HepG2 (cell line): ENCODE results near the gene FGGY. TPM values are rescaled to one million over a fixed set of nuclear protein-coding genes. Genes with fewer than 3 reads are reported as not detected.
"Not testable (repeated sequence)": the region's sequence is repeated elsewhere in the genome, so short reads cannot be mapped to it uniquely, and the experiment has no call there.

Experiments used
- ATAC-seq: fragments of 200-7000 bp; cut with Tn5 transposase; 3 replicates; pipeline ENCODE4 v1.9.1; 2020; ENCODE audit warnings: mild to moderate bottlenecking, moderate library complexity
- BruUV-seq: library from RNA; stranded (reverse); fragments of 400-500 nt; replicated peaks from 2 replicates; lab custom pipeline; 2021; lab: Mats Ljungman, UMichigan
- CTCF ChIA-PET: fragments of 300-600 bp; formaldehyde crosslinking; extraction: SDS; loops from one replicate; lab custom pipeline; 2021; ENCODE audit warnings: low total read pairs, inconsistent platforms, low intra/inter-chr PET ratio; lab: Yijun Ruan, JAX
- POLR2A ChIA-PET: fragments of 350-600 bp; sonication (Branson Sonifier 250); formaldehyde crosslinking; loops from one replicate; lab custom pipeline; 2020; ENCODE audit warnings: antibody characterized with exemption, inconsistent platforms; lab: Yijun Ruan, JAX
- DNase-seq: peaks from one replicate; pipeline ENCODE4 v3.0.0-alpha.2; 2015; ENCODE audit warnings: low spot score
- FAIRE-seq: peaks from 3 replicates; lab custom pipeline; 2011; peaks lifted over from hg19 to GRCh38; lab: Jason Lieb, UNC
- H2AFZ ChIP-seq: one replicate; pipeline ENCODE4 v1.6.1; 2011; ENCODE audit warnings: low read length, inconsistent platforms
- H3K27ac ChIP-seq: fragments of 300-600 bp; 3 replicates; pipeline ENCODE4 v1.8.0; 2011; ENCODE audit warnings: mixed run types, mild to moderate bottlenecking, mixed read lengths, low read length, inconsistent platforms; ENCODE audit not compliant: insufficient read depth; ENCODE audit errors: extremely low read length
- H3K27me3 ChIP-seq, 2 experiments: fragments of 200-600 bp in 1 of 2; 2 replicates in 1 of 2; 3 replicates in 1 of 2; pipeline versions ENCODE4 v1.6.0 to v1.8.0; 2011; ENCODE audit warnings: low read length in 2 of 2, mild to moderate bottlenecking in 2 of 2, moderate library complexity in 2 of 2, inconsistent platforms in 1 of 2; ENCODE audit not compliant: insufficient read depth in 2 of 2, control insufficient read depth in 1 of 2
- H3K36me3 ChIP-seq, 2 experiments: fragments of 200-600 bp in 1 of 2; replicated peaks in 1 of 2; 2 replicates in 1 of 2; 3 replicates in 1 of 2; pipeline versions ENCODE4 v1.5.1 to v1.8.0; 2011; ENCODE audit warnings: low read length in 2 of 2, inconsistent platforms in 1 of 2; ENCODE audit not compliant: insufficient read depth in 2 of 2, control insufficient read depth in 1 of 2
- H3K4me1 ChIP-seq: 2 replicates; pipeline ENCODE4 v1.5.1; 2012; ENCODE audit warnings: low read length, inconsistent platforms; ENCODE audit not compliant: insufficient read depth
- H3K4me2 ChIP-seq: 2 replicates; pipeline ENCODE4 v1.6.0; 2011; ENCODE audit warnings: low read depth, low read length, inconsistent platforms
- H3K4me3 ChIP-seq, 3 experiments: fragments of 200-600 bp in 1 of 3; sonication (generic), shearing (Covaris generic) in 1 of 3; replicated peaks in 1 of 3; 2 replicates each; pipeline ENCODE4 v1.5.1; 2011 to 2016; ENCODE audit warnings: low read length in 3 of 3, inconsistent platforms in 2 of 3, low read depth in 2 of 3, mild to moderate bottlenecking in 2 of 3, control low read depth in 1 of 3, mixed read lengths in 1 of 3; ENCODE audit not compliant: insufficient read depth in 1 of 3
- H3K79me2 ChIP-seq: one replicate; pipeline ENCODE4 v1.6.1; 2011; ENCODE audit warnings: low read length, inconsistent platforms; ENCODE audit not compliant: insufficient read depth
- H3K9ac ChIP-seq: 2 replicates; pipeline ENCODE4 v1.6.0; 2011; ENCODE audit warnings: mild to moderate bottlenecking, low read depth, low read length, inconsistent platforms; ENCODE audit not compliant: insufficient read depth
- H3K9me3 ChIP-seq: 2 replicates; pipeline ENCODE4 v1.5.1; 2012; ENCODE audit warnings: mild to moderate bottlenecking, low read length
- H4K20me1 ChIP-seq: 2 replicates; pipeline ENCODE4 v1.6.0; 2011; ENCODE audit warnings: inconsistent platforms, mild to moderate bottlenecking, low read length, moderate library complexity; ENCODE audit not compliant: insufficient read depth
- BCL6 ChIP-seq: IDR thresholded peaks from 2 replicates; pipeline ENCODE4 v1.6.1; 2016; ENCODE audit warnings: missing genetic modification reagents, missing compliant biosample characterization
- CBX1 ChIP-seq: IDR thresholded peaks from one replicate; pipeline ENCODE4 v1.6.1; 2016; ENCODE audit warnings: antibody characterized with exemption, low read depth
- CHCHD3 ChIP-seq: sonication (generic); formaldehyde crosslinking; IDR thresholded peaks from 2 replicates; pipeline ENCODE4 v1.8.0; 2022; ENCODE audit warnings: mild to moderate bottlenecking, missing genetic modification reagents, moderate library complexity
- JUN ChIP-seq: sonication (generic); formaldehyde crosslinking; IDR thresholded peaks from 2 replicates; pipeline ENCODE4 v1.4.0; 2020; ENCODE audit warnings: mild to moderate bottlenecking, missing genetic modification reagents
- MAZ ChIP-seq, 2 experiments: sonication (generic) in 1 of 2; formaldehyde crosslinking in 1 of 2; IDR thresholded peaks; 2 replicates each; pipeline versions ENCODE4 v1.5.0 to v1.6.1; 2012 to 2020; ENCODE audit warnings: low read depth in 2 of 2, mild to moderate bottlenecking in 2 of 2, borderline replicate concordance in 1 of 2, improper control_type of control experiment in 1 of 2, low read length in 1 of 2, missing genetic modification reagents in 1 of 2, moderate library complexity in 1 of 2
- MTF1 ChIP-seq: sonication (generic); formaldehyde crosslinking; IDR thresholded peaks from 2 replicates; pipeline ENCODE4 v1.5.0; 2020; ENCODE audit warnings: missing genetic modification reagents
- NFE2L2 ChIP-seq: fragments of 150-350 bp; IDR thresholded peaks from 2 replicates; pipeline ENCODE4 v1.6.1; 2014; ENCODE audit warnings: low read length
- PPARG ChIP-seq: conservative IDR thresholded peaks from 2 replicates; pipeline ENCODE4 v1.6.1; 2016; ENCODE audit warnings: missing biosample characterization, missing genetic modification reagents
- SMARCE1 ChIP-seq: fragments of 450-650 bp; IDR thresholded peaks from 2 replicates; pipeline ENCODE4 v1.6.1; 2017; ENCODE audit warnings: borderline replicate concordance
- ZBED4 ChIP-seq: sonication (generic); formaldehyde crosslinking; IDR thresholded peaks from 2 replicates; pipeline ENCODE4 v1.4.0; 2020; ENCODE audit warnings: missing genetic modification reagents, borderline replicate concordance
- ZNF251 ChIP-seq: sonication (generic); formaldehyde crosslinking; IDR thresholded peaks from 2 replicates; pipeline ENCODE4 v1.9.0; 2021; ENCODE audit warnings: mild to moderate bottlenecking, missing genetic modification reagents
- ZNF513 ChIP-seq: sonication (generic); formaldehyde crosslinking; conservative IDR thresholded peaks from 2 replicates; pipeline ENCODE4 v1.5.0; 2020; ENCODE audit warnings: missing genetic modification reagents
- ZNF598 ChIP-seq: sonication (generic); formaldehyde crosslinking; IDR thresholded peaks from 2 replicates; pipeline ENCODE4 v1.5.1; 2020; ENCODE audit warnings: mild to moderate bottlenecking, missing genetic modification reagents, borderline replicate concordance
- WGBS: methylation state at CpG from one replicate; pipeline ENCODE4 v1.1.6; 2017; ENCODE audit warnings: low lambda C conversion rate; 5-methylcytosine and 5-hydroxymethylcytosine counted together
- in situ Hi-C: cut with HindIII; loops from 2 replicates; pipeline ENCODE4 v1.10.0; 2017; ENCODE audit warnings: low pct_unique_long_range_greater_than_20kb; ENCODE audit not compliant: extremely low pct_ligation_motif_present
- intact Hi-C: fragments of 100-400 bp; cut with micrococcal nuclease; formaldehyde crosslinking; loops from one replicate; pipeline ENCODE4 v1.10.0; 2022; ENCODE audit not compliant: unreplicated experiment
- polyA plus RNA-seq, 8 experiments: library from polyadenylated mRNA; depleted of rRNA in 3 of 8; stranded (reverse) in 7 of 8; unstranded in 1 of 8; fragments of >200 nt; fragmentation: Illumina TruSeq in 4 of 8; extraction: Trizol in 4 of 8; gene quantifications; 2 replicates each; pipeline versions ENCODE4 v1.2.1 to v1.2.3, GENCODE V29; 2011 to 2016; ENCODE audit warnings: low read depth in 4 of 8, missing spikeins in 1 of 8, mixed read lengths in 1 of 8; ENCODE audit not compliant: insufficient read depth in 1 of 8
- total RNA-seq, 5 experiments: library from RNA; depleted of rRNA; stranded (reverse); fragments of >200 nt; fragmentation: Illumina TruSeq; extraction: Trizol; gene quantifications; 2 replicates each; pipeline ENCODE4 v1.2.3, GENCODE V29; 2016; ENCODE audit warnings: low read depth in 1 of 5
- TF ChIP-seq, protein P1 (sequence below), 2 experiments: IDR thresholded peaks; 2 replicates each; pipeline ENCODE4 v1.6.1; 2011 to 2012; ENCODE audit warnings: low read length in 2 of 2, borderline replicate concordance in 1 of 2, low read depth in 1 of 2, mild to moderate bottlenecking in 1 of 2, moderate library complexity in 1 of 2

The FGGY gene
- total and polyA plus RNA-seq, 2 of the 13 experiments (the other 11 are each of a cell fraction or from before 2014, with no cell fraction given): 15.7 to 27.5 TPM

DNA sequence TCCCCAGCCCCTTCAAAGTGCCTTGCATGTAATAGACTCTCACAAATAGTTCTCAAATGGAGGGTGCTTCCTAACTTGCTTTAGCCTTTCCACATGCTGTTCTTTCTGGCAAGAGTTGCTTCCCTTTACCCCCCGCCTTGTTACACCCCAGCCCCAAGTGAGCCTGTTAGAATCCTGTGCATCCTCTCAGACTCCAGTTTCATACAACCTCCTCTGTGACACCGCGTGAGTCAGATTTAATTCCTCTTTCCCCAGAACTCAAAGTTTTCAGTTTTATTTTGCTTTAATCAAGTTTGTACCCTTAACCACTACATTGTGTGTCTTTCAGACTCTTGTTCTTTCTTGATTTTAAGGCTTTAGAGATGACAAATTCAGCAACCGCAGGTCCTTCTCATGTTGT, 283.4 kb downstream of the FGGY start (continued):
- TF ChIP-seq, protein P1, sequence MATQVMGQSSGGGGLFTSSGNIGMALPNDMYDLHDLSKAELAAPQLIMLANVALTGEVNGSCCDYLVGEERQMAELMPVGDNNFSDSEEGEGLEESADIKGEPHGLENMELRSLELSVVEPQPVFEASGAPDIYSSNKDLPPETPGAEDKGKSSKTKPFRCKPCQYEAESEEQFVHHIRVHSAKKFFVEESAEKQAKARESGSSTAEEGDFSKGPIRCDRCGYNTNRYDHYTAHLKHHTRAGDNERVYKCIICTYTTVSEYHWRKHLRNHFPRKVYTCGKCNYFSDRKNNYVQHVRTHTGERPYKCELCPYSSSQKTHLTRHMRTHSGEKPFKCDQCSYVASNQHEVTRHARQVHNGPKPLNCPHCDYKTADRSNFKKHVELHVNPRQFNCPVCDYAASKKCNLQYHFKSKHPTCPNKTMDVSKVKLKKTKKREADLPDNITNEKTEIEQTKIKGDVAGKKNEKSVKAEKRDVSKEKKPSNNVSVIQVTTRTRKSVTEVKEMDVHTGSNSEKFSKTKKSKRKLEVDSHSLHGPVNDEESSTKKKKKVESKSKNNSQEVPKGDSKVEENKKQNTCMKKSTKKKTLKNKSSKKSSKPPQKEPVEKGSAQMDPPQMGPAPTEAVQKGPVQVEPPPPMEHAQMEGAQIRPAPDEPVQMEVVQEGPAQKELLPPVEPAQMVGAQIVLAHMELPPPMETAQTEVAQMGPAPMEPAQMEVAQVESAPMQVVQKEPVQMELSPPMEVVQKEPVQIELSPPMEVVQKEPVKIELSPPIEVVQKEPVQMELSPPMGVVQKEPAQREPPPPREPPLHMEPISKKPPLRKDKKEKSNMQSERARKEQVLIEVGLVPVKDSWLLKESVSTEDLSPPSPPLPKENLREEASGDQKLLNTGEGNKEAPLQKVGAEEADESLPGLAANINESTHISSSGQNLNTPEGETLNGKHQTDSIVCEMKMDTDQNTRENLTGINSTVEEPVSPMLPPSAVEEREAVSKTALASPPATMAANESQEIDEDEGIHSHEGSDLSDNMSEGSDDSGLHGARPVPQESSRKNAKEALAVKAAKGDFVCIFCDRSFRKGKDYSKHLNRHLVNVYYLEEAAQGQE (IDR thresholded peaks at IDR 0.05; ENCODE audit: borderline replicate concordance in 1 of 2, low read depth in 1 of 2, low read length in 2 of 2): no peak
- no peak for TF ChIP-seq ZBED4
- no peak for TF ChIP-seq JUN
- no peak for TF ChIP-seq PPARG (CRISPR knock-in tag)
- TF ChIP-seq MTF1: no peak
- no peak for TF ChIP-seq CHCHD3 (CRISPR knock-in tag)
- TF ChIP-seq CBX1: no peak
- no peak for TF ChIP-seq NFE2L2
- no peak for TF ChIP-seq ZNF251
- no peak for TF ChIP-seq BCL6 (CRISPR knock-in tag)
- no peak for TF ChIP-seq ZNF513 (CRISPR knock-in tag)
- TF ChIP-seq MAZ (IDR thresholded peaks at IDR 0.05; ENCODE audit: borderline replicate concordance, low read depth, low read length): no peak
- no peak for TF ChIP-seq MAZ (CRISPR knock-in tag; IDR thresholded peaks at IDR 0.05; ENCODE audit: low read depth)
- TF ChIP-seq SMARCE1: no peak
- no peak for TF ChIP-seq ZNF598

- CTCF ChIA-PET, H3K9ac ChIP-seq, BruUV-seq, POLR2A ChIA-PET, intact Hi-C loops, H3K27ac ChIP-seq, ATAC-seq, H3K36me3 ChIP-seq, H3K27me3 ChIP-seq, H4K20me1 ChIP-seq, H2AFZ ChIP-seq, H3K4me3 ChIP-seq, H3K79me2 ChIP-seq, H3K9me3 ChIP-seq, in situ Hi-C loops, FAIRE-seq, H3K4me2 ChIP-seq, DNase-seq: not testable (repeated sequence)
- H3K4me1 ChIP-seq: peaks cover 40% of the 10 kb centered on the region
- WGBS: 100% methylated on average over 2 of the region's 2 CpGs
These were observed 295.5 kb downstream of the FGGY start for GRCh38 chr1:59592410-59592809.
